Nephron progenitor cell (in vitro differentiated cells): ENCODE measurements around the gene KCNAB1.

Experiments
- DNase-seq: peaks from one replicate; pipeline ENCODE4 v3.0.0; 2021
- H3K27ac Mint-ChIP-seq: 2 replicates; pipeline ENCODE4 v1.8.0; 2021; ENCODE audit warnings: mild to moderate bottlenecking, moderate library complexity, mixed read lengths
- H3K27me3 Mint-ChIP-seq: 2 replicates; pipeline ENCODE4 v1.8.0; 2021; ENCODE audit warnings: mild to moderate bottlenecking, low read depth, mixed read lengths; ENCODE audit not compliant: poor library complexity
- H3K36me3 Mint-ChIP-seq: 2 replicates; pipeline ENCODE4 v1.8.0; 2021; ENCODE audit warnings: low read depth, mixed read lengths
- H3K4me1 Mint-ChIP-seq: 2 replicates; pipeline ENCODE4 v1.8.0; 2021; ENCODE audit warnings: mixed read lengths
- H3K4me3 Mint-ChIP-seq: 2 replicates; pipeline ENCODE4 v1.8.0; 2021; ENCODE audit warnings: mild to moderate bottlenecking, moderate library complexity, mixed read lengths
- H3K9me3 Mint-ChIP-seq: 2 replicates; pipeline ENCODE4 v1.8.0; 2021; ENCODE audit warnings: mild to moderate bottlenecking, moderate library complexity, mixed read lengths
- CTCF ChIP-seq: fragments of 200-600 bp; sonication (generic); IDR thresholded peaks from 2 replicates; pipeline ENCODE4 v1.5.0; 2021; ENCODE audit warnings: antibody characterized with exemption

The KCNAB1 gene

GRCh38 chr3:156412600-156412999 is 292.2 kb downstream of the KCNAB1 start:
- Mint-ChIP-seq H3K4me3 (no peak overlapping the region), H3K36me3 (no peaks in the 10 kb centered on the region), H3K27me3 (peaks cover 3% of the 10 kb centered on the region), H3K4me1 (peaks cover 11% of the 10 kb centered on the region), H3K27ac (no peak overlapping the region), H3K9me3 (no peaks in the 10 kb centered on the region)
- no peak for TF ChIP-seq CTCF
- no peak for DNase-seq

- Mint-ChIP-seq H3K27ac (no peak overlapping the region), H3K27me3 (peaks cover 4% of the 10 kb centered on the region), H3K9me3 (no peaks in the 10 kb centered on the region), H3K4me1 (peaks cover 9% of the 10 kb centered on the region), H3K4me3 (no peak overlapping the region), H3K36me3 (no peaks in the 10 kb centered on the region)
- DNase-seq, result no peak
- TF ChIP-seq CTCF, result no peak
Observed at GRCh38 chr3:156413293-156413892, 293.0 kb downstream of the KCNAB1 start.

GRCh38 chr3:156416846-156417558 is 296.6 kb downstream of the KCNAB1 start:
- no peak for DNase-seq
- no peak for TF ChIP-seq CTCF
- Mint-ChIP-seq H3K27ac (no peak overlapping the region), H3K4me1 (peaks cover 9% of the 10 kb centered on the region), H3K36me3 (no peaks in the 10 kb centered on the region), H3K9me3 (no peaks in the 10 kb centered on the region), H3K4me3 (no peak overlapping the region), H3K27me3 (peaks cover 6% of the 10 kb centered on the region)

- H3K27ac Mint-ChIP-seq, result no peak overlapping the region
- peaks cover 6% of the 10 kb centered on the region for H3K27me3 Mint-ChIP-seq
- TF ChIP-seq CTCF, result no peak
- no peaks in the 10 kb centered on the region for H3K9me3 Mint-ChIP-seq
- no peak for DNase-seq
- H3K4me3 Mint-ChIP-seq, result no peak overlapping the region
- H3K4me1 Mint-ChIP-seq, result peaks cover 9% of the 10 kb centered on the region
- no peaks in the 10 kb centered on the region for H3K36me3 Mint-ChIP-seq
Observed at GRCh38 chr3:156417559-156418132, 297.3 kb downstream of the KCNAB1 start.

GRCh38 chr3:156418428-156418827 is 298.1 kb downstream of the KCNAB1 start:
- Mint-ChIP-seq H3K27me3 (peaks cover 6% of the 10 kb centered on the region), H3K4me1 (peaks cover 9% of the 10 kb centered on the region), H3K4me3 (no peak overlapping the region), H3K27ac (no peak overlapping the region), H3K36me3 (no peaks in the 10 kb centered on the region), H3K9me3 (no peaks in the 10 kb centered on the region)
- no peak for TF ChIP-seq CTCF
- DNase-seq, result no peak
